Gastrocnemius medialis (tissue), 4 donors: Measurements from ENCODE around the gene LCE3E.
"Not testable (repeated sequence)": the region's sequence is repeated elsewhere in the genome, so short reads cannot be mapped to it uniquely, and the experiment has no call there.

ENCODE experiments used
- POLR2A ChIP-seq, 2 donors: fragments of 450-650 bp; IDR thresholded peaks; one replicate each; pipeline ENCODE4 v1.6.1; 2017; ENCODE audit warnings: antibody characterized with exemption in 2 of 2, mild to moderate bottlenecking in 2 of 2, moderate library complexity in 2 of 2
- TF ChIP-seq, protein P1 (sequence below), 5 experiments: fragments of 450-650 bp in 3 of 5; fragments of 200-600 bp in 2 of 5; sonication (generic) in 2 of 5; IDR thresholded peaks in 4 of 5; conservative IDR thresholded peaks in 1 of 5; 1 replicate in 4 of 5; 2 replicates in 1 of 5; pipeline ENCODE4 v1.5.1; 2016 to 2019; ENCODE audit warnings: antibody characterized with exemption in 5 of 5, mild to moderate bottlenecking in 3 of 5, moderate library complexity in 3 of 5

DNA sequence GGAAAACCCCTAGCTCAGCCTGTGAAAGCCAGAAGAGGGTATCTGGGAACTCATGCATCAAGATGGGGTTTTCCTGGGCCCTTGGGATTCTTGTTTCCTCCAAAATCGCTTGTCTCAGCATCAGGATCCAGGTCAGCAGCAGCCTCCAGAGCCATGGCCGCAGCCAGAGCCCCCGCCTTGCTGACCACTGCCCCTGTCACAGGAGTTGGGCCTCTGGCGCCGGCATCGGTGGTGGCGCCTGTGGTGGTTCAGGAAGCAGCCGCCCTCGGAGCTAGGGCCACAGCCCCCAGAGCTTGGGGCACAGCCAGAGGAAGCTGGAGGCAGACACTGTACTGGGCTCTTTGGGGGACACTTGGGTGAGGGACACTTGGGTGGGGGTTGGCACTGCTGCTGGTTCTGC lies 12.9 kb upstream of the LCE3E start:
- TF ChIP-seq, protein P1, sequence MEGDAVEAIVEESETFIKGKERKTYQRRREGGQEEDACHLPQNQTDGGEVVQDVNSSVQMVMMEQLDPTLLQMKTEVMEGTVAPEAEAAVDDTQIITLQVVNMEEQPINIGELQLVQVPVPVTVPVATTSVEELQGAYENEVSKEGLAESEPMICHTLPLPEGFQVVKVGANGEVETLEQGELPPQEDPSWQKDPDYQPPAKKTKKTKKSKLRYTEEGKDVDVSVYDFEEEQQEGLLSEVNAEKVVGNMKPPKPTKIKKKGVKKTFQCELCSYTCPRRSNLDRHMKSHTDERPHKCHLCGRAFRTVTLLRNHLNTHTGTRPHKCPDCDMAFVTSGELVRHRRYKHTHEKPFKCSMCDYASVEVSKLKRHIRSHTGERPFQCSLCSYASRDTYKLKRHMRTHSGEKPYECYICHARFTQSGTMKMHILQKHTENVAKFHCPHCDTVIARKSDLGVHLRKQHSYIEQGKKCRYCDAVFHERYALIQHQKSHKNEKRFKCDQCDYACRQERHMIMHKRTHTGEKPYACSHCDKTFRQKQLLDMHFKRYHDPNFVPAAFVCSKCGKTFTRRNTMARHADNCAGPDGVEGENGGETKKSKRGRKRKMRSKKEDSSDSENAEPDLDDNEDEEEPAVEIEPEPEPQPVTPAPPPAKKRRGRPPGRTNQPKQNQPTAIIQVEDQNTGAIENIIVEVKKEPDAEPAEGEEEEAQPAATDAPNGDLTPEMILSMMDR (IDR thresholded peaks at IDR 0.05 in 4 of 5, conservative IDR thresholded peaks at IDR 0.05 in 1 of 5): not testable (repeated sequence)
- TF ChIP-seq POLR2A (IDR thresholded peaks at IDR 0.05): not testable (repeated sequence)
